ENCODE measurements around the gene TBX20. TPM values are rescaled to one million over a fixed set of nuclear protein-coding genes. Genes with fewer than 3 reads are reported as not detected.
A peak's percentile ranks its signal among the peaks of the same experiment; 100 is the strongest.

The TBX20 gene
- total RNA-seq, 1 donor from 2014 or later, result 1.3 TPM

DNA sequence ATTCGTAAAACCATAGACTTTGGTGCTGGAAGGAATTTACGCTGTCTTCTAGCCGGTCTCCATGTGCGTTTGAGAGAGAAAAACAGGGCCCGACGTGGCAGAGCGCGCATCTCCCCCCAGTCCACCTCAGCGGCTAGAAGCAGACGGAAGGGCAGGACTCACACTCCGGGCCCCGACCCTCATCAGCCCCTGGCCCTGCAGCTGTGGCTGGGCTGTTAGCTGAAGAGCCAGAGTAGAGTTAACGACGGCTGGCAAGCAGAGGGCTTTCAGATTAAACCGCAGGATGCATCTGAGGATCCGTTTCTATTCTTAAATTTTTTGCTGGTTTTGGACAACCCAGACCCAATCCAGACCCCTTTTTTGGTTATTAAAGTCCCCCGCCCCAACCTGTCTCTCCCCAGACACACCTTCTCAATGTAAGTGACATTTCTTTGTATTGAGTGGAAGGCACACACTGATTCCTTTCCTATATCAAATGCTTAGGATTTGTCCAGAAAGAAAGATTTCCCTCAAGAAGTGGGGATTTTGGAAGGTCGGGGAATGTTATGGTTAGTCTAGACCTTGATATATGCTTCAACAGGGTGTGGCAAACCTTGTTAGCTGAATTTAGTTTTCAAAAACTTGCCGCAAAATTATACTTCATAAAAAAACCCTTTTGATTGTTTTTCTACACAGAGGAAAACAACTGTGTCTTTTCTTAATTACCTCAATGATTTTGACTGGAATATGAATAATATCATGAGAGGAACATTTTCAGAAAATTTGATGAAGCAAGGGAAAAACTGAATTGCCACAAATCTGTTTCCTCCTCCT is 1.7 kb upstream of the TBX20 start:
- no peak overlapping the region for H3K4me2 ChIP-seq (ENCODE audit: low read length)
- TF ChIP-seq, protein P1, sequence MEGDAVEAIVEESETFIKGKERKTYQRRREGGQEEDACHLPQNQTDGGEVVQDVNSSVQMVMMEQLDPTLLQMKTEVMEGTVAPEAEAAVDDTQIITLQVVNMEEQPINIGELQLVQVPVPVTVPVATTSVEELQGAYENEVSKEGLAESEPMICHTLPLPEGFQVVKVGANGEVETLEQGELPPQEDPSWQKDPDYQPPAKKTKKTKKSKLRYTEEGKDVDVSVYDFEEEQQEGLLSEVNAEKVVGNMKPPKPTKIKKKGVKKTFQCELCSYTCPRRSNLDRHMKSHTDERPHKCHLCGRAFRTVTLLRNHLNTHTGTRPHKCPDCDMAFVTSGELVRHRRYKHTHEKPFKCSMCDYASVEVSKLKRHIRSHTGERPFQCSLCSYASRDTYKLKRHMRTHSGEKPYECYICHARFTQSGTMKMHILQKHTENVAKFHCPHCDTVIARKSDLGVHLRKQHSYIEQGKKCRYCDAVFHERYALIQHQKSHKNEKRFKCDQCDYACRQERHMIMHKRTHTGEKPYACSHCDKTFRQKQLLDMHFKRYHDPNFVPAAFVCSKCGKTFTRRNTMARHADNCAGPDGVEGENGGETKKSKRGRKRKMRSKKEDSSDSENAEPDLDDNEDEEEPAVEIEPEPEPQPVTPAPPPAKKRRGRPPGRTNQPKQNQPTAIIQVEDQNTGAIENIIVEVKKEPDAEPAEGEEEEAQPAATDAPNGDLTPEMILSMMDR (IDR thresholded peaks at IDR 0.05; ENCODE audit: insufficient read depth, low read depth, low read length), result no peak
- peak; percentile 10 for TF ChIP-seq EZH2 (IDR thresholded peaks at IDR 0.05; ENCODE audit: insufficient read depth, low read length)
- Mint-ChIP-seq H3K27me3 (ENCODE audit: low read depth, unreplicated experiment) (peaks cover 86% of the 10 kb centered on the region), H3K4me1 (ENCODE audit: low read depth, unreplicated experiment) (no peaks in the 10 kb centered on the region), H3K4me3 (ENCODE audit: unreplicated experiment) (no peak overlapping the region), H3K27ac (ENCODE audit: unreplicated experiment) (peak overlapping the region; percentile 26), H3K36me3 (ENCODE audit: low read depth, unreplicated experiment) (no peaks in the 10 kb centered on the region), H3K9me3 (ENCODE audit: unreplicated experiment) (peaks cover 33% of the 10 kb centered on the region)
- no peak overlapping the region for H3K4me3 ChIP-seq (ENCODE audit: insufficient read depth, low read depth, low read length)
- H3K27me3 ChIP-seq (ENCODE audit: insufficient read depth, low read length), result peaks cover 98% of the 10 kb centered on the region
- DNase-seq (ENCODE audit: low read depth) (no peak), FAIRE-seq (no peak)
- no peaks in the 10 kb centered on the region for H3K36me3 ChIP-seq (ENCODE audit: insufficient read depth, low read length)
- no peaks in the 10 kb centered on the region for H4K20me1 ChIP-seq (ENCODE audit: insufficient read depth, low read length)
- H3K79me2 ChIP-seq (ENCODE audit: insufficient read depth, low read length), result no peaks in the 10 kb centered on the region
- H3K4me1 ChIP-seq (ENCODE audit: insufficient read depth, low read length), result peaks cover 8% of the 10 kb centered on the region
- no peak overlapping the region for H3K27ac ChIP-seq (ENCODE audit: low read depth, low read length)
- no peak overlapping the region for H2AFZ ChIP-seq (ENCODE audit: low read depth, low read length)
- H3K9me3 ChIP-seq (ENCODE audit: insufficient read depth, low read depth, low read length), result peaks cover 9% of the 10 kb centered on the region
- H3K9ac ChIP-seq (ENCODE audit: low read length), result no peak overlapping the region

DNA sequence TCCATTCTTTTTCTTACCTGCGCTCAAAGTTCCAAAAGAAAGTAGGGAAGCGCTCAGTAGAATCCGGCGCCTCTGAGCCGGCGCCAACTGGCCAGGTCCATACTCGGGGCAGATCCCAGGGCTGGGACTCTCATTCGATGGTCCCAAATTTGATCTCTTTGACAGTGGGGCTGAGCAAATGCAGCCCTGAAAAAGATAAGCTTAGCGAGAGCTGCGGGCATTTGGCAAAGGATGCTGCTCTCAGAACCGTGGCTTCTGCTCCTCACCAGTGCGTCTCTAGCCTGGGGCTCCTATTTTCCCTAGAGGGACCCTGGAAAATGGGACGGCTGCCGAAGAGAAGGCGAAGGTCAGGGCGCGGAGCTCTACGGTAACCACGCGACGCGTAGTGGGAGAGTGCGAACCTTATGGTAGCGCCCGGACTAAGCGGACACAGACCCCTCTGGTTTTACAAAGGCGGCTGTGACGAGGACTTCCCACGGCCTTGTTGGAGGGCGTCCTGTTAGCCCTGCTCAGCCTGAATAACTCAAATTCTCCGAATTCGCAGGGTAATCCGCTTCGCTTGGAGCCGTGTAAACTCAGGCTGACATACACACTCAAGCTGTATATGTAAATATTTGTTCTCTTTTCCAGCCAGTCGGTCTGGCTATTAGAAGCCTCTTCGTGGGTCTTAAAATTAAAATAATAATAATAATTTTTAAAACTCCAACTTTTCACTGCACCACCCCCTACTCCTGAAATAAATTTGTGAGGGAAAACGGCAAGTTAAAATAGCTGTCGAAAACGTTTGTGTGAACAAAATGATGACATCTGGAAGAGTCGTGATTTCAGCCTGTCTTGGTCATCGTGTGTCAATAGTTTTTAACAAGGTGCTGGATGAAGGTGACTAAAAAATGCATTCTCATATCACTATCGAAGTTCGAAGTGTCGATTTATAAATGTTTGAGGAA is 869 bp upstream of the TBX20 start:
- FAIRE-seq (no peak), DNase-seq (ENCODE audit: low read depth) (no peak)
- H4K20me1 ChIP-seq (ENCODE audit: insufficient read depth, low read length), result no peaks in the 10 kb centered on the region
- peaks cover 29% of the 10 kb centered on the region for H3K9me3 Mint-ChIP-seq (ENCODE audit: unreplicated experiment)
- peak overlapping the region; percentile 53 for H3K4me3 ChIP-seq (ENCODE audit: insufficient read depth, low read depth, low read length)
- H3K79me2 ChIP-seq (ENCODE audit: insufficient read depth, low read length), result no peaks in the 10 kb centered on the region
- H3K4me1 Mint-ChIP-seq (ENCODE audit: low read depth, unreplicated experiment), result no peaks in the 10 kb centered on the region
- peak overlapping the region; percentile 88 for H2AFZ ChIP-seq (ENCODE audit: low read depth, low read length)
- H3K9me3 ChIP-seq (ENCODE audit: insufficient read depth, low read depth, low read length), result peaks cover 9% of the 10 kb centered on the region
- peak overlapping the region; percentile 83 for H3K4me2 ChIP-seq (ENCODE audit: low read length)
- H3K36me3 ChIP-seq (ENCODE audit: insufficient read depth, low read length), result no peaks in the 10 kb centered on the region
- H3K4me1 ChIP-seq (ENCODE audit: insufficient read depth, low read length), result peaks cover 8% of the 10 kb centered on the region
- H3K27me3 ChIP-seq (ENCODE audit: insufficient read depth, low read length), result peaks cover 98% of the 10 kb centered on the region
- no peak overlapping the region for H3K27ac ChIP-seq (ENCODE audit: low read depth, low read length)
- H3K27me3 Mint-ChIP-seq (ENCODE audit: low read depth, unreplicated experiment), result peaks cover 86% of the 10 kb centered on the region
- H3K27ac Mint-ChIP-seq (ENCODE audit: unreplicated experiment), result peak overlapping the region; percentile 26
- TF ChIP-seq, protein P1 (IDR thresholded peaks at IDR 0.05; ENCODE audit: insufficient read depth, low read depth, low read length), result no peak
- TF ChIP-seq EZH2 (IDR thresholded peaks at IDR 0.05; ENCODE audit: insufficient read depth, low read length), result peak; percentile 1
- peak overlapping the region; percentile 76 for H3K4me3 Mint-ChIP-seq (ENCODE audit: unreplicated experiment)
- H3K9ac ChIP-seq (ENCODE audit: low read length), result no peak overlapping the region
- H3K36me3 Mint-ChIP-seq (ENCODE audit: low read depth, unreplicated experiment), result no peaks in the 10 kb centered on the region

Data from astrocyte (in vitro differentiated cells and primary cell).